GM12874 (cell line): ENCODE measurements around the gene ZBTB4.

Experiments
- CTCF ChIP-seq: IDR thresholded peaks from 2 replicates; pipeline ENCODE4 v1.5.1; 2011; ENCODE audit warnings: low read depth, mild to moderate bottlenecking, control low read depth, low read length, moderate library complexity; ENCODE audit not compliant: insufficient read depth

Gene ZBTB4

GRCh38 chr17:7479213-7480088 lies at the start of gene ZBTB4:
Gene ZBTB4 (minus strand): TSS chr17:7479631. CDS start chr17:7466801, 12,830 bp downstream.
- TF ChIP-seq CTCF, result no peak

DNA sequence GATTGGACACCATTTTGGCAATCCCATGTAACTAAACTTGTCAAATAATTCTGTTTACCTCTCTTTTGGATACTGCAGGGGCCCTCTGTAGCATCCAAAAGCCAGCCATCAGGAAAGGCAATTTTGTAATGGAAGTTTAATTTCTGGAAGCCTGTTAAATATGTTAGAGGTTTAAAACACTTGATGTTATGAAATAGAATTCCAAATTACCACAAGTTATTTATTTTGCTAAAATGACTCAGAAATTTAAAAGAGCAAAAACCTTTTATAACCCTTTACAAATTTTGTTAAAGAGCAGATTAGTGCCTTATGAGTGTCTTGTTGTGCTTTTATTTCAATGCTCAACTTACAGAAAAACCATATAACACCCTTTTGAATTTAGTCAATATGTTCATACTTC lies 49.4 kb upstream of the ZBTB4 start:
- no peak for TF ChIP-seq CTCF

DNA sequence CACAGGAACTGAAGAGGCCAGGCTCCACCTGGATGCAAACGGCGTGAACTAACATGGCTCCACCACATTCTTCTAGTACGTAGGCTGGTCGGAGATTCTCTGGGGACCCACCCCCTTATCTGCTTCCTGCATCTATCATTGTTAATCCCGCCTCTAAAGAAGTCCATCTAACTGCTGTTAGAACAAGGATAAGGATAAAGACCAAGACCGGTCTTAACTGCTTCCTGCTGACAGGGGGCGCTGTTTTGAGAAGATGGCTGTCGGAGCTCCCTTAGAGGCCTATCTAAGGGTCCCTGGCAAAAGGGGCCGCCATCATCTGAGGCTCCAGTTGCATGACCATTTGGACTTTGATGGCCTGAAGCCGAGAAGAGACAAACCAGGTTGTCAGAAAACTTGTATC lies 43.6 kb upstream of the ZBTB4 start:
- TF ChIP-seq CTCF, result peak; percentile 64

- TF ChIP-seq CTCF, result no peak
These were observed 36.6 kb upstream of the ZBTB4 start for GRCh38 chr17:7515911-7516610.

DNA sequence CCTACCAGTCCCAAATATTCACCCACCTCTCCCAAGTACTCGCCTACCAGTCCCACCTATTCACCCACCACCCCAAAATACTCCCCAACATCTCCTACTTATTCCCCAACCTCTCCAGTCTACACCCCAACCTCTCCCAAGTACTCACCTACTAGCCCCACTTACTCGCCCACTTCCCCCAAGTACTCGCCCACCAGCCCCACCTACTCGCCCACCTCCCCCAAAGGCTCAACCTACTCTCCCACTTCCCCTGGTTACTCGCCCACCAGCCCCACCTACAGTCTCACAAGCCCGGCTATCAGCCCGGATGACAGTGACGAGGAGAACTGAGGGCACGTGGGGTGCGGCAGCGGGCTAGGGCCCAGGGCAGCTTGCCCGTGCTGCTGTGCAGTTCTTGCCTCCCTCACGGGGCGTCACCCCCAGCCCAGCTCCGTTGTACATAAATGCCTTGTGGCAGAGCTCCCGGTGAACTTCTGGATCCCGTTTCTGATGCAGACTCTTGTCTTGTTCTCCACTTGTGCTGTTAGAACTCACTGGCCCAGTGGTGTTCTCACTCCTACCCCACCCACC lies 34.5 kb upstream of the ZBTB4 start:
- TF ChIP-seq CTCF, result no peak

DNA sequence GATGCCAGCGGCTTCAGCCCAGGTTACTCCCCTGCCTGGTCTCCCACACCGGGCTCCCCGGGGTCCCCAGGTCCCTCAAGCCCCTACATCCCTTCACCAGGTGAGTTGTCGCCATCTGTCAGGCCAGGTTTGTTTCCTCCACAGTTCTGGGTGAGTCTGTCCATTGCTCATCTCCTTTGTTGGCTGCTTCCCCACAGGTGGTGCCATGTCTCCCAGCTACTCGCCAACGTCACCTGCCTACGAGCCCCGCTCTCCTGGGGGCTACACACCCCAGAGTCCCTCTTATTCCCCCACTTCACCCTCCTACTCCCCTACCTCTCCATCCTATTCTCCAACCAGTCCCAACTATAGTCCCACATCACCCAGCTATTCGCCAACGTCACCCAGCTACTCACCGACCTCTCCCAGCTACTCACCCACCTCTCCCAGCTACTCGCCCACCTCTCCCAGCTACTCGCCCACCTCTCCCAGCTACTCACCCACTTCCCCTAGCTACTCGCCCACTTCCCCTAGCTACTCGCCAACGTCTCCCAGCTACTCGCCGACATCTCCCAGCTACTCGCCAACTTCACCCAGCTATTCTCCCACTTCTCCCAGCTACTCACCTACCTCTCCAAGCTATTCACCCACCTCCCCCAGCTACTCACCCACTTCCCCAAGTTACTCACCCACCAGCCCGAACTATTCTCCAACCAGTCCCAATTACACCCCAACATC lies 33.6 kb upstream of the ZBTB4 start:
- no peak for TF ChIP-seq CTCF

- no peak for TF ChIP-seq CTCF
These were observed 32.7 kb upstream of the ZBTB4 start for GRCh38 chr17:7512105-7512504.
